Stimulated activated naive CD4-positive, alpha-beta T cell treated with Interleukin-2 at 50 U/mL for 16 hours (primary cell): ENCODE measurements around the gene NCAPH2.

Experiments used
- DNase-seq: peaks from one replicate; lab custom pipeline; 2025; lab: John Stamatoyannopoulos, UW

NCAPH2 gene

GRCh38 chr22:50507991-50508884 lies at the start of gene NCAPH2:
Gene NCAPH2 (plus strand): TSS chr22:50508224. CDS start chr22:50508338, 114 bp downstream.
- DNase-seq, result peak; percentile 70

DNA sequence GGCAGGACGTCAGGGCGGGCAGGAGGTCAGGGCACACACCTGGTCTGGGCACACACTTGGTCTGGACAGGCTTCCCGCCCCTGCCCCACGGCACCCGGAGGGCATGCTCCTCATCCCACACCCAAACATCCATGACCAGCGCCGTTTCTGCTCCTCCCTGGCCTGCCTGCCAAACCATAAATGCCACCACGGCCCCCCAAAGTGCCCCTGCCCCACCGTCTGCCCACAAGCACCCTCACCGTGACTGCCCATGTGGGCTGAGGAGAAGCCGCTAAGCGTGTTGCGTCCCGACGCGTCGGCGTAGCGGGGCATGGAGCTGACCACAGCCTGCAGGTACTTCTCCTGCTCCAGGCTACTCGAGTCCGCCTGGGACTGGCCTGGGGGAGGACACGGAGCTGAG lies 49.0 kb upstream of the NCAPH2 start:
- no peak for DNase-seq

GRCh38 chr22:50459496-50460140 lies 48.4 kb upstream of the NCAPH2 start:
- DNase-seq, result no peak

- no peak for DNase-seq
These were observed 47.1 kb upstream of the NCAPH2 start for GRCh38 chr22:50460938-50461337.

- DNase-seq, result no peak
These were observed 46.5 kb upstream of the NCAPH2 start for GRCh38 chr22:50461536-50461935.

DNA sequence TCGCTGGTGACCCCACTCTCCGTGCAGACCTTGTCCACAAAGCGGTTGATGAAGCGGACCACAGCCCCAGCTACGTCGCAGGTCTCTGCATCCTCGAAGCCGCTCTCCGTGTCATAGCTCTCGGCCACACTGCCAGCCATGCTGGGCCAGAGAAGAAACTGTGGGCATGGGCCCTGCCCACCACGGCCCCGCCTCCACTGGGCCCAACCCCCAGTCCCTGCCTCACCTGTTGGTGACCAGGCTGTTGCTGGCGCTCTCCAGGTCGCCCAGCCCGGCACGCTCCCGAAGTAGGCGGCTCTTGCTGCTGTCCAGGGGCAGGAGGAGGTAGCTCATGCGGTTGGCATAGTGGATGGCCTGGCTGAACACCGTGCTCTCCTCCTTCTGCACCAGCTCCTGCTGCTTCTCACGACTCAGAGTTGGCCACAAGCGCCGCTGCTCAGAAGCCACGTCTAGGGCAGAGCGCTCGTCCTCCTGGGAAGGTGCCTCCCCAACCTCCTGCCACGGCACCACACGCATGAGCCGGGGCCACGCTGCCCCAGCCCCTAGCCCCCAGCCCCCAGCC lies 46.0 kb upstream of the NCAPH2 start:
- DNase-seq, result no peak

GRCh38 chr22:50463188-50463900 lies 44.7 kb upstream of the NCAPH2 start:
- no peak for DNase-seq

DNA sequence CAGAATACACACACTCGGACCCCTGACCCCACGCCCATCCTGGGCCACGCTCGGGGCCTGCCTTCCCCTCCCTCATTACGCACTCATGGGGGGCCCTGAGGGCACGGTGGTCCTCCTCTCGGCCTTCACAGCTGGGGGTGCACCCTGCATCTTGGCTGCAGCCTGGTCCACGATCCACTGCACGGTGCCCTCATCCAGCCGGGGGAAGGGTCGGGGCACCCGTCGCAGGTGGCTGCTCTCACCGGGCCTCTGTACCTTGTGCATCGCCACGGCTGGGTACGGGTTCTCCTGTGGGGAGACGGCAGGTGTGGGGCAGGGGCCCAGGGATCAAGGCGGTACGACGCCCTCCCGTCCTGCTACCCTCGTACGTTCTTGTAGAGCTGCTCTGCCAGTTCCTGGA lies 43.6 kb upstream of the NCAPH2 start:
- no peak for DNase-seq

DNA sequence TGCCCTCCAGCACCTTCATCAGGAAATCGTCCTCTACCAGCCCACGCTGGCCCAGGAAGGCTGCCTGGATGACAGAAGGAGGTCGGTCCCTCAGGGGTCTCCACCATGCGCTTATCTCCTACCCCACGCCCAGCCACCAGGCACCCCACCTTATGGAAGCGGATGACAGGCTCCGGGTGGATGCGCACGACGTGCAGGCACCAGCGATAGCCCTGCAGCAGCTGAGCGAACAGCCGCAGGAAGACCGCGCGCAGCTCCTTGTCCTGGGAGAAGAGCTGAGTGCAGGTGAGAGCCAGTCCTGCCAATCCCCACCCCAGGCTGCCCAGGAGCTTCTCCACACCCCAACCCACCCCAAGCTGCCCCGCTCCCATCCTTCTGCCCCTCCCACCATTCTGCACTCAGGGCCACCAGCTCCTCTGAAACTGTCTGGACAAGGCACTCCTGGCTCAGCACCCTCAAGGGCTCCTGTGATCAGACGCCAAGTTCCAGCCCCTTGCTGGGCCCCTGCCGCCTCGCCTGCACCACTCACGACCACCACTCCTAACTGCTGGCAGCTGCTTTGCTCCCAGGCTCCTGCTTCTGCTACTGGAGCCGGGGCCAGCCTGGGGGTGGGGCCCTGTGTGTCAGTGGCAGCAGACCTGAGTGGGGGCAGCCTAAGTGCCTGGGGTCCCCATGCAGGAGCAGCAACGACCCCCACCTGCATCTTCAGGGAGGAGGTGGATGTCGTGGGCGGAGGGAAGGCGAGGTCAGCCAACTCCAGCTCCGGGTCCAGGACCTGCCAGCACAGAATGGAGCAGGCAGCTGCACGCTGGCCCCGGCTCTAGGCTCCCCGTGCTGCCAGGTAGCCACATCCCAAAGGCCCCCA lies 42.7 kb upstream of the NCAPH2 start:
- DNase-seq, result no peak

DNA sequence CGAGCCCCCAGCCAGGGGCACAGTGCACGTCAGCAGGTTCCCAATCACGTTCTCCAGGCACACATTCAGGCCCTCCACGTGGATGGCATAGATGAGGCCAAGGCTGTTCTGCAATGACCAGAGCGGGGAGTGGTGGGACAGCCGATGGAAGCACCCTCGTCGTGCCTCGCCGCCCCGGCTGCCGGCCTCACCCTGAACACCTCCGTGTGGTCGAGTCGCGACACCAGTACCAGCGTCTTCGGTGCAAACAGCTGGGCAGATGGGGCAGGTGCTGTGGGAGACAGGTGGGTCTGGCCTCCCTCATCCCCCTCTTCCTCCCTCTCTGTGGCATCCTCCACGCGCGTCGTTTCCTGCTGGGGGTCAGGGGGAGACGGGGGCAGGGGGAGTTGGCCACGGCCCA lies 40.7 kb upstream of the NCAPH2 start:
- DNase-seq, result no peak

GRCh38 chr22:50467773-50468440 lies 40.1 kb upstream of the NCAPH2 start:
- DNase-seq, result no peak

- no peak for DNase-seq
These were observed 39.4 kb upstream of the NCAPH2 start for GRCh38 chr22:50468626-50469025.

DNA sequence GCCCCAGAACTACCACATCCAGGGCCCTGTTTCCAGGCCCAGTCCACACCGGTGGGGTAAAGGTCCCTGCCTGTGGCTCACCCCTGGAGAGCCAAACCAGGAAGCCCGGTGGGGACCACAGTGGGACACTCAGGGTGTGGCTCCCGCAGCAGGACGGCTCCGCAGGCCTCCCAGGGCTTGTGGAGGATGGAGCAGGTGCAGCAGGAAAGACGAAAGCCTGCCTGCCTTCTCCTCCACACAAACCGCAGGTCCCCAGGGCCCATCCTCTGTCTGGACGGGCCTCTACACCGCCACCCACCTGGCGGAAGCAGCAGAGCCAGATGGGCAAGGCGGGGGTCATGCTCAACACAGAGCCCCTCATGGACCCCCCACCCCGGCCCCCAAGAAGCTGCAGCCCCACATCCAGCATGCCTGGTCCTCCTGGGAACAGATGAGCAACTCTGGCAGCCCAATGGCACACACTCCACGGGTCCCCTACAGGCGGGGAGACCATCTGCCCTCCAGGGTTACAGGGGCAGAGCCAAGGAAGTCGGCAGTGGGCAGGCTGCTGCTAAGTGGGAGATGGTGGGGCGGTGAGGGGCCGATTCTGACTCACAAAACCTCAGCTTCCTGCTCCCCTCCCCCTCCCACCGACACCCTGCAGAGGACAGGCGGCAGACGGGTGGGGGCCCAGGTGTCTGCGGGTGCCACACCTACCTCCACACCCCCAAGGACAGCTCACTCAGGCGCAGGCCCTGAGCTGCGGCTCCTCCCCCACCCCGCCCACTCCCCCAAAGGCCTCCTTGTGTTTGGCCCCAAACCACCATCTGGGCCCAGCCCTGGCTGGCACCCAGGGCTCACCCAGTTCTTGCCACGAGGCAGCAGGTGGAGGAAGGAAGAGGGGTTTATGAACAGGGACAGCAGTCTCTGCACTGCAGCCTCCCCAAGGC lies 38.4 kb upstream of the NCAPH2 start:
- DNase-seq, result peak; percentile 93

GRCh38 chr22:50470491-50470890 lies 37.5 kb upstream of the NCAPH2 start:
- no peak for DNase-seq

- DNase-seq, result no peak
These were observed 36.7 kb upstream of the NCAPH2 start for GRCh38 chr22:50471197-50471847.

GRCh38 chr22:50471962-50472361 lies 36.1 kb upstream of the NCAPH2 start:
- DNase-seq, result no peak

- peak; percentile 35 for DNase-seq
These were observed 34.9 kb upstream of the NCAPH2 start for GRCh38 chr22:50473088-50473487.

DNA sequence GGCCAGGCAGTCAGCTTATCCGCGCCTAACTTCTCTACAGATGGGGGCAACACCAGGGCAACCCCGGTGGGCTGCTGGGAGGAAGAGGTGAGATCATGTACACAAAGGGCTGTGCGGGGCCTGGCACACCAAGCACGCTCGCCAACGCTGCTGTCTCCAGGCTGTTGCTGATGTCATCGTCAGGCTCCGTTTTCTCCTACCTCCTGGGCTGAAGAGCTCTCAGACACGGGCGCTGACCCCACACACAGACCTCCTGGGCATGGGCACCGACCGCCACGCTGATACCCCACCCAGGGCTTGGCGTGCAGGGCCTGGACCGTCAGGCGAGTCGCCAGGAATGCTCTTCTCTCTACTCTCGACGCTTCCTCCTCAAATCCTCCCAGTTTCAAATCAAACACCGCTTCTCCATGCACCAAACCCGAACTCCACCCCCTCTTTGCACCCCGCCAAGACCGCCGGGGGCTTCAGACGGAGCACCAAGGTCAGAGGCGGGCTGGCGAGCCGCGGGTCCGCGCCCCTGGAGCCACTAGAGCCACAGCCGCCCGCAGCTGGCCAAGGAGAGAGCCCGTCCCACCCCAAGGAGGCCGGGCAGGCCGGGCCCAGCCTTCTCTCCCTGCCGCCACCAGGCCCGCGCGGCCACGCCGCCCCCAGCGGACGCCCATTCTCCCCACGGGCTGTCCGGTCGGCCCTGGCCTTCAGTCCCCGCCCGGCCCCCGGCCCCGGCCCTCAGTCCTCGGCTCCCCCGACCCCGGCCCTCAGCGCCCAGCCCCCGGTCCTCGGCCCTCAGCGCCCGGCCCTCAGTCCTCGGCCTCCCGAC lies 34.0 kb upstream of the NCAPH2 start:
- DNase-seq, result peak; percentile 38
